Gastroesophageal sphincter (tissue), 4 donors: Measurements from ENCODE around the gene GHRH. TPM values are rescaled to one million over a fixed set of nuclear protein-coding genes. Genes with fewer than 3 reads are reported as not detected.
A peak's percentile ranks its signal among the peaks of the same experiment; 100 is the strongest.

Source experiments
- ATAC-seq: fragments of 150-250 bp; one replicate; pipeline ENCODE4 v1.9.1; 2016; ENCODE audit warnings: mild to moderate bottlenecking, moderate library complexity
- H3K27ac ChIP-seq, 4 donors: fragments of 200-600 bp; sonication (generic) in 3 of 4; 1 replicate in 3 of 4; 2 replicates in 1 of 4; pipeline ENCODE4 v1.5.1; 2016 to 2019
- H3K27me3 ChIP-seq: fragments of 200-600 bp; sonication (generic); one replicate; pipeline ENCODE4 v1.5.1; 2019
- H3K36me3 ChIP-seq, 2 donors: fragments of 200-600 bp; sonication (generic); one replicate each; pipeline ENCODE4 v1.5.1; 2019; ENCODE audit warnings: control low read depth in 1 of 2
- H3K4me1 ChIP-seq, 3 donors: fragments of 200-600 bp; sonication (generic); 1 replicate in 2 of 3; 2 replicates in 1 of 3; pipeline ENCODE4 v1.5.1; 2016 to 2019; ENCODE audit warnings: control low read depth in 2 of 3
- H3K4me3 ChIP-seq, 2 donors: fragments of 200-600 bp; sonication (generic); one replicate each; pipeline ENCODE4 v1.5.1; 2019; ENCODE audit warnings: mild to moderate bottlenecking in 1 of 2, moderate library complexity in 1 of 2
- H3K9me3 ChIP-seq, 3 donors: fragments of 200-600 bp; sonication (generic); one replicate each; pipeline ENCODE4 v1.5.1; 2017 to 2019; ENCODE audit warnings: control low read depth in 2 of 3
- EP300 ChIP-seq: sonication (generic); formaldehyde crosslinking; IDR thresholded peaks from one replicate; pipeline ENCODE4 v1.6.1; 2017; ENCODE audit warnings: antibody characterized with exemption, mild to moderate bottlenecking
- POLR2A ChIP-seq, 2 donors: fragments of 450-650 bp; IDR thresholded peaks; one replicate each; pipeline ENCODE4 v1.6.1; 2017; ENCODE audit warnings: antibody characterized with exemption in 2 of 2, mild to moderate bottlenecking in 2 of 2, moderate library complexity in 1 of 2
- POLR2AphosphoS5 ChIP-seq: sonication (generic); formaldehyde crosslinking; IDR thresholded peaks from one replicate; pipeline ENCODE4 v1.6.1; 2017; ENCODE audit warnings: antibody characterized with exemption
- WGBS, 2 donors: methylation state at CpG; one replicate each; pipeline ENCODE4 v1.1.5; 2018; ENCODE audit warnings: low coverage in 1 of 2; 5-methylcytosine and 5-hydroxymethylcytosine counted together
- total RNA-seq, 4 donors: library from RNA; depleted of rRNA; stranded (reverse); fragments of >200 nt; gene quantifications; one replicate each; pipeline ENCODE4 v1.1.0, GENCODE V29; 2016
- TF ChIP-seq, protein P1 (sequence below), 4 experiments: fragments of 200-600 bp in 2 of 4; fragments of 450-650 bp in 2 of 4; sonication (generic) in 1 of 4; IDR thresholded peaks; one replicate each; pipeline ENCODE4 v1.5.1; 2017 to 2019; ENCODE audit warnings: antibody characterized with exemption in 4 of 4, mild to moderate bottlenecking in 2 of 4, moderate library complexity in 2 of 4

GHRH gene
- total RNA-seq, 4 donors from 2014 or later, result not detected

DNA sequence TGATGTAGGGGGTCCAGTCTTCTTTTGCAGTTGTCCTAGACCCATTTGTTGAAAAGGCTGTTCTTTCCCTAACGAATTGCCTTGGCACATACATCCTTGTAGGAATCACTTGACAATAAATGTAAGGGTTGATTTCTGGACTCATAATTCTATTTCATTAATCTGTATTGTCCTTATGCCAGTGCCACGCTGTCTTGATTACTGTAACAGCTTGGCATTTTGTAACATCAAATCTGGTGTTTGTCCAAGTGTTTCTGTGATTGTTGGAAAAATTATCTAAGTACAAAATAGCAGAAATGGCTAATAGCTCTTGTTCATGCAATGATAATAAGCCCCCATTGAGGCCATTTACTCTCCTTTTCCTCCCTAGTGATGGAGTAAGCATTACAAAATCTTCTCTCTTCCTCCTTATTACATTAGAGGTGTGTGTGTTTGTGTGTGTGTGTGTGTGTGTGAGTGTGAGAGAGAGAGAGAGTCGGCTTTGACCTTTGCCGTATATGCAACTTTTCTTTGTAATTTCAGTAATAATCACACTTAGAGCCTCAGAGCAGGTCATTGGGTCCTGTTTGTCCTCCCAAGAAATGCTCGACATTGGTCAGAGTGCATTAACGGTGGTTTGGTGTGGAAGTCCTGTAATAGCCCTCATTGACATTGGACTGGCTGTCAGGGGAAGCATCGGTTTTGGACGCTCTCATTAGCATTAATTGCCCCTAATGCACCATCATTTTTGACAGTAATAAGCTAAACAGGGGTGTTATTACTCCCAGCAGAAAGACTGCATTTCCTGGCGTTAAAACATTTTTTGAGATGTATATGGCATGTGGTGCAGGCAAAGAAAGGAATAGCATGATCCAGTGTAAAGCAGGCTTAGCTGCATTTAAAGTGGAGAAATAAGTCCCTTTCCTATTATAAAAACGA, 41.6 kb downstream of the GHRH start:
- Histone ChIP-seq H3K36me3 (peaks cover 0 to 60% of the 10 kb centered on the region in 2 donors), H3K4me1 (peaks cover 7 to 35% (median 8%) of the 10 kb centered on the region in 3 donors), H3K27me3 (no peaks in the 10 kb centered on the region), H3K4me3 (no peak overlapping the region), H3K27ac (peak overlapping the region; percentile 48 to 68 (median 64)), H3K9me3 (no peaks in the 10 kb centered on the region)
- no peak for ATAC-seq
- 33 to 58% methylated on average over 9 of the region's 10 CpGs for WGBS, 2 donors
- TF ChIP-seq, protein P1, sequence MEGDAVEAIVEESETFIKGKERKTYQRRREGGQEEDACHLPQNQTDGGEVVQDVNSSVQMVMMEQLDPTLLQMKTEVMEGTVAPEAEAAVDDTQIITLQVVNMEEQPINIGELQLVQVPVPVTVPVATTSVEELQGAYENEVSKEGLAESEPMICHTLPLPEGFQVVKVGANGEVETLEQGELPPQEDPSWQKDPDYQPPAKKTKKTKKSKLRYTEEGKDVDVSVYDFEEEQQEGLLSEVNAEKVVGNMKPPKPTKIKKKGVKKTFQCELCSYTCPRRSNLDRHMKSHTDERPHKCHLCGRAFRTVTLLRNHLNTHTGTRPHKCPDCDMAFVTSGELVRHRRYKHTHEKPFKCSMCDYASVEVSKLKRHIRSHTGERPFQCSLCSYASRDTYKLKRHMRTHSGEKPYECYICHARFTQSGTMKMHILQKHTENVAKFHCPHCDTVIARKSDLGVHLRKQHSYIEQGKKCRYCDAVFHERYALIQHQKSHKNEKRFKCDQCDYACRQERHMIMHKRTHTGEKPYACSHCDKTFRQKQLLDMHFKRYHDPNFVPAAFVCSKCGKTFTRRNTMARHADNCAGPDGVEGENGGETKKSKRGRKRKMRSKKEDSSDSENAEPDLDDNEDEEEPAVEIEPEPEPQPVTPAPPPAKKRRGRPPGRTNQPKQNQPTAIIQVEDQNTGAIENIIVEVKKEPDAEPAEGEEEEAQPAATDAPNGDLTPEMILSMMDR (IDR thresholded peaks at IDR 0.05), result no peak
- TF ChIP-seq POLR2AphosphoS5 (no peak), EP300 (no peak), POLR2A (IDR thresholded peaks at IDR 0.05) (no peak)

DNA sequence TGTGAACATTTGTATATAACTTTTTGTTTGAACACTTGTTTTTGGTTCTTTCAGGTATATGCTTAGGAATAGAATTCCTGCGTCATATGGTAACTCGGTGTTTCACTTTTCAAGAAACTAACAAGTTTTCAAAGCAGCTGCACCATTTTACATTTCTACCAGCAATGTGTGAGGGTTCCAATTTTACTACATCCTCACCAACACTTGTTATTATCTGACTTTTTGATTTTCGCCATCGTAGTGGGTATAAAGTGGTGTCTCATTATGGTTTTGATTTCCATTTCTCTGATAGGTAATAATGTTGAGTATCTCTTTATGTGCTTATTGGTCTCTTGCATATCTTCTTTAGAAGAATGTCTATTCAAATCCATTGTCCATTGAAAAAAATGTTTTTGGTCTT, 42.6 kb downstream of the GHRH start:
- TF ChIP-seq EP300 (no peak), POLR2AphosphoS5 (no peak), POLR2A (IDR thresholded peaks at IDR 0.05) (no peak)
- TF ChIP-seq, protein P1 (IDR thresholded peaks at IDR 0.05), result no peak
- 72 to 73% methylated on average over 4 of the region's 4 CpGs for WGBS, 2 donors
- Histone ChIP-seq H3K27me3 (no peaks in the 10 kb centered on the region), H3K4me3 (no peak overlapping the region), H3K27ac (no peak overlapping the region), H3K9me3 (no peaks in the 10 kb centered on the region), H3K4me1 (peaks cover 7 to 35% (median 8%) of the 10 kb centered on the region in 3 donors), H3K36me3 (peaks cover 0 to 59% of the 10 kb centered on the region in 2 donors)
- no peak for ATAC-seq

DNA sequence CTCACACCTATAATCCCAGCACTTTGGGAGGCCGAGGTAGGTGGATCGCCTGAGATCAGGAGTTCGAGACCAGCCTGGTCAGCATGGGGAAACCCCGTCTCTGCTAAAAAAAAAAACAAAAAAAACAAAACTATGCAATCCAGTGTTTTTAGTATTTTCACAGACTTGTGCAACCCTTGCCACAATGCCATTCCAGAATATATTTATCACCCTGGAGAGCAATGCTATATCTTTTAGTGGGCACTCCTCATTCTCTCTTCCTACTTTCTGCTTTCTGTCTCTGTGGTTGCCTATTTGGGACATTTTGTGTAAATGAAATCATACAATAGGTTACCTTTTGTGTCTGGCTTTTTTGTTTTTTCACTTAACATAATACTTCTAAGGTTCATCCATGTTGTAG, 43.2 kb downstream of the GHRH start:
- H3K4me1 ChIP-seq, result peaks cover 7 to 35% (median 8%) of the 10 kb centered on the region in 3 donors
- H3K27ac ChIP-seq, result no peak overlapping the region
- no peak for ATAC-seq
- no peak for TF ChIP-seq EP300
- TF ChIP-seq POLR2A (IDR thresholded peaks at IDR 0.05), result no peak
- TF ChIP-seq, protein P1 (IDR thresholded peaks at IDR 0.05), result no peak
- no peak for TF ChIP-seq POLR2AphosphoS5
- H3K9me3 ChIP-seq, result no peaks in the 10 kb centered on the region
- H3K4me3 ChIP-seq, result no peak overlapping the region
- peaks cover 3 to 60% of the 10 kb centered on the region in 2 donors for H3K36me3 ChIP-seq
- H3K27me3 ChIP-seq, result no peaks in the 10 kb centered on the region
- 100% methylated on average over 4 of the region's 4 CpGs; no CpG with 5 or more reads in 1 of the 2 donors for WGBS, 2 donors

DNA sequence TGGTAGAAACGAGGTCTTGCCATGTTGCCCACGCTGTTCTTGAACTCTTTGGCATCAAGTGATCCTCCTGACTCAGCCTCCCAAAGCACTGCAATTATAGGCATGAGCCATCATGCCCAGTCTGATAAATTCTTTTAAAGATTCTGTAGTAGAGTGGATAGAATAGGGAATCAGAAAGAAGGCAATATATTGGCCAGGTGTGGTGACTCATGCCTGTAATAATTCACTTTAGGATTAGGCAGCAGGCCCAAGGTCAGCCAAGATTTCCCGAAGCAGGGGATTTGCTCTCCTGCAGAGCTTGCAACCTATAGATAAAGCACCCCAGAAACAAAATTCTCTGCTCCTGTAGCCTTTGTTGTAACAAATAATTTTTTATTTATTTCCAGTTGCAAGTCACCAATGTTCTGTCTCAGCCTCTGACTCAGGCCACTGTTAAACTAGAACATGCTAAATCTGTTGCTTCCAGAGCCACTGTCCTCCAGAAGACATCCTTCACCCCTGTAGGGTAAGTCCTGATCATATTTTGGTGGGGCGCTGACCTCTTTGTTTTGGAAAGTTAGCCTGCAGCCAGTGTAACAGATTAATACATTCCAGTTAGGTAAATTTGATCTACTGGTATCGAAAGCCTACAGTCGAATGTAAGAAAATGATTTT, 51.8 kb downstream of the GHRH start:
- Histone ChIP-seq H3K9me3 (no peaks in the 10 kb centered on the region), H3K27me3 (no peaks in the 10 kb centered on the region), H3K27ac (no peak overlapping the region), H3K36me3 (peaks cover 3 to 92% of the 10 kb centered on the region in 2 donors), H3K4me3 (no peak overlapping the region), H3K4me1 (peaks cover 0 to 20% (median 0%) of the 10 kb centered on the region in 3 donors)
- 65 to 70% methylated on average over 4 of the region's 6 CpGs for WGBS, 2 donors
- TF ChIP-seq, protein P1 (IDR thresholded peaks at IDR 0.05), result no peak
- no peak for ATAC-seq
